GM18861 (cell line): Measurements from ENCODE around the gene PNRC1.
"Not testable (repeated sequence)": the region's sequence is repeated elsewhere in the genome, so short reads cannot be mapped to it uniquely, and the experiment has no call there.

Experiments used
- ATAC-seq: cut with Tn5 transposase; IDR thresholded peaks from one replicate; pipeline ENCODE4 v1.9.1; 2021; ENCODE audit not compliant: unreplicated experiment

The PNRC1 gene

DNA sequence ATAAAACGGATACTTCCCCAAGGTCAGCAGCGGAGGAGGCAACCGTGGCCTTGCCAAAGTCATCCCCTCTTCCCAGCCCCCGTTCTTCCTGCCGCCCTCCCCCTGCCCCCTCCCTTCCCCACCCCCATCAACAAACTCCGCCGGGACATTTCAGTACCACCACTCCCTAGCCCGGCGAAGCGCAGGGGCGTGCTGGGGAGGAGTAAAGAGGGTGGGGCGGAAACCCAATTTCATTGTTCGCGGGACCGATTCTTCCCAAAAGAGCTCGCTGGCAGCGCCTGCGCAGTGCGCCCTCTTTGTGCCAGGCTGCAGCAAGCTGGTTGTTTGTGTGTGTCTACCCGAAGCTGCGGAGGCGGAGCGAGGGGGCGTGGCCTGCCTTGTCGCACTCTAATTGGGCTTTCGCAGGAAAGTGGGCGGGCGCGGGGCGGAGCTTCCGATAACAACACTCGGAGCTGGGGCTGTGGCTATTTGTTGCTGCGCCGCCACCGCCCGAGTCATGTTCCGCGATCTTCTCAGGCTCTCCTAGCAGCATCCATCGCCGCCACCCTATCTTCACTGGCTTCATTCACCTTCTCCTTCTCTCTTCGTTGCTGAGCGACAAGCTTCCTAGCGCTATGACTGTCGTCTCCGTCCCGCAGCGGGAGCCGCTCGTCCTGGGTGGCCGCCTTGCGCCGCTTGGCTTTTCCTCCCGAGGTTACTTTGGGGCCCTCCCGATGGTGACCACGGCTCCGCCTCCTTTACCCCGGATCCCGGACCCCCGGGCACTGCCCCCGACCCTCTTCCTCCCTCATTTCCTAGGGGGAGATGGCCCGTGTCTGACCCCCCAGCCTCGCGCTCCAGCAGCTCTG, at the start of gene PNRC1:
Gene PNRC1, plus strand, starts transcription at position 471 of the 848 bp plus-strand sequence. Its CDS starts 144 bp downstream, at position 615.
- peak; percentile 77 for ATAC-seq

DNA sequence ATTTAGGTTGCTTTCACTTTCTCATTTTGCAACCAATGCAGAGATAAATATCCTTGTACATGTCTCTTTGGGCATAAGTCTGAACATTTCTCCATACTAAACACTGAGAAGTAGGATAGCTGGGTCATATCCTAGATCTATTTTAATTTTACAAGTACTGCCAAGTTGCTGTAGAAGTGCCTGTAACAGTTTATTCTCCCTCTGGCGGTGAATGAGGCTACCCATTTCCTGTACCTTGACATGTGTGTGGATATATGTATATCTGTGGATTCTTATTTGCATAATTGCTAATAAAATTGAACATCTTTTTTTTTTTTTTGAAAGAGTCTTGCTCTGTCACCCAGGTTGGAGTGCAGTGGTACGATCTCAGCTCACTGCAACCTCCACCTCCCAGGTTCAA, 48.0 kb upstream of the PNRC1 start:
- ATAC-seq, result no peak

DNA sequence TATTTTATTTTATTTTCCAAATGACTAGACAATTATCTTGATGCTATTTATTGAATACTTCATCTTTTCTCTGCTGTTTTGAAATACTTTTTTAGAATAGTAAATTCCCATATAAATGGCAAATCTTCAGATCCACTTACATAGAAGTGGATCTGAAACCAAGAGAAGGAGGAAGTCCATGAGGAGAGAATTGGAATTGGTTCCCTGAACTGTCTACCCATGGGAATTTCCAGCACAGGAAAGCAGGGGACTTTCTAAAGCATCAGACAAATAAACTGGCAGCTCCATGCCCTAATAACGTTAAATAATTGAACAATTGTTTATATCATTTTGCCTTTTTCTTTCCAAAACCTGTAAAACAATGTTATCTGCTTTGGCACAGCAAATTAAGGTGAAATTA, 47.1 kb upstream of the PNRC1 start:
- ATAC-seq, result no peak

DNA sequence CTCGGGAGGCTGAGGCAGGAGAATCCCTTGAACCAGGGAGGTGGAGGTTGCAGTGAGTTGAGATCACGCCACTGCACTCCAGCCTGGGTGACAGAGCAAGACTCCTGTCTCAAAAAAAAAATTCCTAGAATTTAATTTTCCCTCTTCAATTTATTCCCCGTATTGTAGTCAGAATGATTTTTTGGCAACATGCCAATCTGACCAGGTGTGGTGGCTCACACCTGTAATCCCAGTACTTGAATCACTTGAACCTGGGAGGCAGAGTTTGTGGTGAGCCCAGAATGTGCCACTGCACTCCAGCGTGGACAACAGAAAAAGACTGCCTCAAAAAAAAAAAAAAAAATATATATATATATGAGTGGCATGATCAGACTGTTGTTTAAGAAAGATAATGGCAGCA, 46.4 kb upstream of the PNRC1 start:
- not testable (repeated sequence) for ATAC-seq

DNA sequence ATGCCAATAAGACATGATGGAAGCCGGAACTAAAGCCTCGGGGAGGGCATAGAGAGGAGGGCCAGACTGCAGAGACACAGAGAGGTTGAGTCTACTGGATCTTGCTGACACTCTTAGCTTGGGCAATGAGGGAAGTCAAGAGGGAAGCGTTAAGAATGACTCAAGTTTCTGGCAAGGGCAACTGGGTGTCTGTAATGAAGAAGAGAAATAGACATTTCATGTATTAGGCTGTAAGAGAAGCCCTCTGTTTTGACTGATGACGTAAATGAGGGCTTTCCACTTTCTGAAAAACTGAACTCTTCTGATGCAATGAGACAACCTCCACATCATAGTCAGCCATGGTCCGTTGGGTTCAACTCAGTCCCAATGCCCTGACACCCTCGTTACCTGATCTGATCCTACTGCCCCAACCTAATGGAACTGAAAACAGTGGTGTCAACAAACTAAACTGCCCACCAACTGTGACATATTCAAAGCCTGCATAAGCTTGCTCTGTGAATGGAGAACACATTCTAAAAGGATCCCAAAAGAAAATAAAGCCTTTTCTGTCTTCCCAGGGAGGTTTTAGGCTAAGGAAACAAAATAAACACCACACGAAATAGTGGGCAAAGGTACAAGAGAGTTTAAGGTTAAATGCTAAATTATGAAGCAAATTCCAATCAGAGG, 45.8 kb upstream of the PNRC1 start:
- ATAC-seq, result no peak

DNA sequence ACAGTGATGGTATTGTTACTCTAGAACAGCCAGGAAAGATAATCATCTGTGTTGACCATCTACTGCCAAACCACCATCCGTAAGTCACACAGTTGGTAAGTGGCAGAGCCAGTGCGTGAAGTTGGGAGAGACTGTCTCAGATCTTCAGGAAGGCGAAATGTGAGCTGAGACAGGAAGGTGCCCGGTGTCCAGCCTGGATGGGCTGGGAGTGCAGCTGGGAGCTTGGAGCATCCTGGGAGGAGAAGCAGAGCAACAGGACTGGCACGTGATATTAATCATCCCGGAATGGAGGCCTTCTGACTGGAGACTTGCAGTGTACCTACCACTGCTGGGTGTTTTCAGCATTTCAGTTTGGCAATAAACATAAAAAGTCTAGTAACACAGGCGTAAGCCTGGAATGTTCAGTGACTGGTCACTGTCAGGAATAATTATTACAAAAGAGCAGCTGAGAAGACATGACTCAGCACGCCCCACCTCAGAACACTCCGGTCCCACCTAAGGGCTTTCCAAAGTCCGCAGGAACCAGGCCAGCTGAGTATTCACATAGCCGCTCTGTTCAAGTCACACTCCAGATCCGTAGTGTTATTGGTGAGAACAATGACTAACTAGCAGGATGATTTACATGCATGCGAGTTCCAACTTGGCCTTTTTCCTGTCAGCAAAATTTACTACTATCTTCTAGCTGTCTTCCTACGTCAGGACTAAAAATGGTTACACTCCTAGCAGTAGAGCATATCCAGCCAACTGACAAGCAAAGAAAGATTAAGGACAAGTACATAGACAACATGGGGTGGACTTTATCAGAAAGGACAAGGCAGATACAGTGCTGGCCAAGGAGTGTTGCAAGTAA, 45.1 kb upstream of the PNRC1 start:
- no peak for ATAC-seq

DNA sequence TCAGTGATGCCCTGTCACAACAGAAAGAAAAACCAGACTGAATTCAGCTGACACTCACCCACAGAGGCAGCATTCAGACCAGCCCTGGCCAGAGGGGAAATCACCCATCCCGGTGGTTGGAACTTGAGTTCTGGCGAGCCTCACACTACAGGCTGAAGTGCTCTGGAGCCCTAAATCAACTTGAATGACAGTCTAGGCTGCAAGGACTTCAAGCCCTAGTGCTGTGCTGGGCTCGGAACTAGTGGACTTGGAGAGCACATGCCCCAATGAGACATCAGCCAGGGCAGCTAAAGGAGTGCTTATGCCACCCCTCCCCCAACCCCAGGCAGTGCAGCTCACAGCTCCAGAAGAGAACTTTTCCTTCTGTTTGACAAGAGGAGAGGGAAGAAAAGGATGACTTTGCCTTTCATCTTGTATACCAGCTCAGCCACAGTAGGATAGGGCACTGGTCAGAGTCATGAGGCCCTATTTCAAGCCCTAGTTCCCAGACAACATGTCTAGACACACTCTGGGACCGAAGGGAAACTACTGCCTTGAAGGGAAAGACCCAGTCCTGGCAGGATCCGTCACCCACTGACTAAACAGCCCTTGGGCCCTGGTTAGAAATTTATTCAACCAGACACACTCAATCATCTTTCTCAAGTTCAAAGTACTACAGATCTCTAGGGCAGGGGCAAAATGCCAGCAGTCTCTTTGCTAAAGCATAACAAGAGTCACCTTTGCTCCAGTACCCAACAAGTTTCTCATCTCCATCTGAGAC, 43.2 kb upstream of the PNRC1 start:
- no peak for ATAC-seq

DNA sequence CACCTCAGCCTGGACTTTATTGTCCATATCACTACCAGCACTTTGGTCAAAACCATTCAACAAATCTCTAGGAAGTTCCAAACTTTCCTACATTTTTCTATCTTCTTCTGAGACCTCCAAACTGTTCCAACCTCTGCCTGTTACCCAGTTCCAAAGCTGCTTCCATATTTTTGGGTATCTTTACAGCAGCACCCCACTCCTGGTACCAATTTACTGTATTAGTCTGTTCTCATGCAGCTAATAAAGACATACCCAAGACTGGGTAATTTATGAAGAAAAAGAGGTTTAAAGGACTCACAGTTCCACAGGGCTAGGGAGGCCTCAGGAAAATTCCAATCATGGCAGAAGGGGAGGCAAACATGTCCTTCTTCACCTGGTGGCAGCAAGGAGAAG, 42.7 kb upstream of the PNRC1 start:
- ATAC-seq, result not testable (repeated sequence)

DNA sequence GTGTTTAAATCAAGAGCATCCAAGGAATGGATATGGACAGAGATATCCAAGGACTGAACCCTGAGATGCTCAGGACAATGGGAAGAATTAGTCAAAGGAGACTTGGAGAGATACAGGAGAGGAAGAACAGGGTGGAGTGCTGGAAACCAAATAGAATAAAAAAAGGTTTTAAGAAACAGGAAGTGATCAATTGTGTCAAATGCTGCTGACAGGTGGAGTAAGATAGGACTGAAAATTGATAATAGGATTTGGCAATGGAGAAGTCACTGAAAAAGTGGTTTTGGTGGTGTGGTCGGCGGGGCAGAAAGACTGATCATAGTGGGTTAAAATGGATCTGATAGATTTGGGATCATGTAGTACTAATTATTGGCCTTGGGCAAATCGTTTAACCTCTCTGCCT, 37.9 kb upstream of the PNRC1 start:
- ATAC-seq, result no peak

DNA sequence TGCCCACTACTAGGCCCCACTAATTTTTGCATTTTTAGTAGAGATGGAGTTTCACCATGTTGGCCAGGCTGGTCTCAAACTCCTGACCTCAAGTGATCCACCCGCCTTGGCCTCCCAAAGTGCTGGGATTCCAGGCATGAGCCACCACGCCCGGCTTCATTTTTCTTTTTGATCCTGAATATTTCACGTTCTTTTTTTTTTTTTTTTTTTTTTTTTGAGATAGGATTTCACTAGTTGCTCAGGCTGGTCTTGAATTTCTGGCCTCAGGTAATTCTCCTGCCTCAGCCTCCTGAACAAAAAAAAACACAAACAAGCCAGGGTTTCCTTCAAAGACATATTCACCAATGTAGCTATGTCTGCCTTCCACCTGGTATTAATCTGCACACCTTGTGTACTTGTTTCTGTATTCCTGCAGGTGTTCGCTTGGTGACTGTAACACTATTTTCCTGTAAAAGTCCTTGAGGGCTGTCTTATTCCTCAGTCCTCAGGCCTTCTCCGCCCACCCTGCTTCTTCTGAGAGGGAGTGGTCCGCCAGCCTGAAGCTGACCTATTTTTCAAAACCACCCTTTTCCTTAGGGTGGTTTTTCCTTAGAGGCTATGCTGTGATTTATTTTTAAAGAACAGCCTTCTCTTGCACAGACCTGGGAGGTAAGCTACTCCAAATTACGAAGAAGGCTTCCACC, 36.1 kb upstream of the PNRC1 start:
- no peak for ATAC-seq

DNA sequence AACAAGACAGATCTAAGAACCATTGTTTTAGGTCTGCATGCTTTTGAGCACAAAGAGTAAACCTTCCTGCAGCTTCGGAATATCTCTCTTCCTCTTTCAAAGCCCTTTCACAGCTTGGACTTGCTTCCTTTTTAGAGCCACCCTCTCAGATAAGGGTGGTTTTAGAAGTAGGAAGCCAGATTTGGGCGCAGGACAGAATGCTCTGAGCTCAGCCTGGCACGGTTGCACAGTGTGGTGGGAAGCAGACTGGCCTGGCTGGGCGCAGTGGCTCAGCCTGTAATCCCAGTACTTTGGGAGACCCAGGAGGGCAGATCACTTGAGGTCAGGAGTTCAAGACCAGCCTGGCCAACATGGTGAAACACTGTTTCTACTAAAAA, 35.6 kb upstream of the PNRC1 start:
- ATAC-seq, result no peak

DNA sequence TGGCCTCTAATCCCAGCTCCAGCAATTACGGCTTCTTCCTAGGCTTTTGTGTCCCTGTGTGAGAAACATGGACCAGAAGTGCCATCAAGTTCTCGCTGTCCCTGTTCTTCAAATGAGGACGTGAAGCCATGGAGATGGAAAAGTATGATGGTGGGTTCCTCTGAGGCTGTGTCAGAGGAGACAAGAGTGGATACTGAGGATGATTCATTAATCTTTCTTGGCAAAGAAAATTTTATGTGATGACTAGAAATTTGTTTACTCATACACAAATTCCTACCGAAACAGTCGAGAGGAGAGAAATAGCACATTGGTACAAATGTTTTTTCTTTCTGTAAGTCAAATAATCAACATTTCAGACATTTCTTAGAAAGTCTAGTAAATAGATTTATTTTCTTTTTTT, 35.0 kb upstream of the PNRC1 start:
- no peak for ATAC-seq

DNA sequence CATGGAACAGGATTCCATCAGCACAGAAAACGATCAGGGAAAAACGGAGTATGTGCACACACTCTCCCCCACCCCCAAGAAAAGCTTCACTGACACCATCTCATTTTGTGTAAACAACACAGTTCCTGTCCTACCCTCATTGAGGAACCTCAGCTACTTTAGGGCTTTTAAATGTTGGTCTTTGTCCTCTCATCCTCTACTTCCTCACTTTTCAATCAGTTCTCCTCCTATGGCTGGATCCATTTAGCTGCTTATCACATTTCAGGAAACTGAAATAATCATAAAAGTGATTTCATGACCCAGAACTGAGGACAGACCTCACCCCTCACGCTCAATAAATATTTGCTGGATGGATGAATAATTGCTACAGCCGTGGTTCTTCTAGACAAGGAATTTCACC, 33.1 kb upstream of the PNRC1 start:
- ATAC-seq, result no peak

DNA sequence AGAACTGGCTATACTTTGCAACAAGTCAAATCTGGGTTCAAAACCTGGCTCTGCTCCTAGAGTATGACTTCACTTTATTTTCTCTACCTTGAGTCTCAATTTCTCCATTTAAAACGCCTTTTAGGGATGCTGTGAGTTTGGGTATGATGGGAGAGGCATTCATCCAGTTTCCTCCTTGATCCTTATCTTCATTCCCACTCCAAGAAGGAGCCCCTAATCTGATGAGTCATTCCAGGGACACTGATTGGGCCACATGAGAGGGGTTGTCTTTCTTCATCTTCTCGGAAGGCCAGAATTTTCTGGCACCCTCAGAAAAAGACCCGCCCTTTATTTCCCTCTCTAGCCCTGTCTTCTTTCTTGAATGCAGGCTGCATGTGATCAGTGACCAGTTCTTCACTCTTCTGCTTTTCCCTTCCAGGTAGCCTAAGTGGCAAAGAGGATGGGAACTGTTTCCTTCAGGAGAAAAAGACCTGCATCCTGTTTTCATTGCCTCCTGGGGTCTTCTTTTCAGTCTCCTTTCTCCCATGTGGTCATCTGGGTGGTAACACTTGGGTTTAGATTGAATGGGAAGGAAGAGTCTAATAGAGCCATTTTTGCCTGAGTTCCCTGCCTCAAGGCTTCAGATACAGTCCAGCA, 32.1 kb upstream of the PNRC1 start:
- ATAC-seq, result no peak

DNA sequence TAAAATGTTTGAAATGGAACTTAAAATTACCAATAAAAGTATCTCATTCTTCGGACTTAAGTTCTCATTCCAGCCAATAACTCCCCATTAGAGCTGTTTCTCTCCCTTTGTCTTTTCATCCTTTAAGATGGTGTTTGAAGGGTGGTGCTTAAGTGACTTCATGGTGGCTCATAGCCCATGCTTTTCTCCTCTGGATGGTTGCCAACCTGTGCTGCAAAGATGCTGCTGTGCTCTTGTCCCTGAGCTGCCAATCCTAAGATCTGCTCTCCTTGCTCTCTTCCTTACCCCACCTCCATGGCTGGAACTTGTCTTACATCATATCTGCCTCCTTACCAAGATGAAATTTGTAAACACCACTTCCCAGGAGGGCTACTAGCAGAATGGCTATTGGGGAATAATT, 31.6 kb upstream of the PNRC1 start:
- no peak for ATAC-seq

DNA sequence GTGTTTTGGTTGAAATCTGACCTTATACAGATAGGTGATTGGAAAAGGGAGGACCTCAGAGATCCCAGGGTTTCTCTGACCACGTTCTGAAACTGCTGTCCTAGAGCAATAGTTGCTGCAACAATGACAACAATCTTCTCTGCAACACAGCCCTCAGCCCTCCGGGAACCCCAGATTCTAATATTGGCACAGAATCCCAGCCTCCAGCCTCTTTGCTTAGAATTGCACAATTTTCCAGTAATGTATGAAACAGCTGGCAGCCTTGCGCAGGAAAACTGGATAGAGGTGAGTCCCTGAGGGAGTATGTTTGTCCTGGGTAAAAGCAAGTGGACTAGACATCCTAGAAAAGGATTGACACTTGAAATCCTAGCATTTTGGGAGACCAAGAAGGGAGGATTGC, 30.4 kb upstream of the PNRC1 start:
- ATAC-seq, result no peak

DNA sequence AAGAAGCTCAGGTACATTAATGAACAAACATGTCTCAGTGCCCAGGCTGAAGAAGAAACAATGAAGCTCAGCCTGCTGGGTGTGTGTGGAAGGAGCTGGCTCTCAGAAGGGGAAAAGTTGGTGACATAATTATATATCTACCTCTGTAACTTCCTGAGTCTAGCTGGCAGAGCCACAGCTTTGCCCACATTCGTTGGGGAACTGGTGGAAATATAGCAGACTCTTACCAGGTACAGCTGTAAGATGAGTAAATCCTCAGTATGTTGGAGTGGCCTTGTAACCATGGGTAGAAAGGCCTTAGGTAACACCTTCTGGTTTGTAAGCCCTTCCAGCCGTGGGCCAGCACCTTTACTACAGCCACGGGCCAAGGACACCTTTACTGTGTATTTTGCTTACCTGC, 29.9 kb upstream of the PNRC1 start:
- no peak for ATAC-seq

DNA sequence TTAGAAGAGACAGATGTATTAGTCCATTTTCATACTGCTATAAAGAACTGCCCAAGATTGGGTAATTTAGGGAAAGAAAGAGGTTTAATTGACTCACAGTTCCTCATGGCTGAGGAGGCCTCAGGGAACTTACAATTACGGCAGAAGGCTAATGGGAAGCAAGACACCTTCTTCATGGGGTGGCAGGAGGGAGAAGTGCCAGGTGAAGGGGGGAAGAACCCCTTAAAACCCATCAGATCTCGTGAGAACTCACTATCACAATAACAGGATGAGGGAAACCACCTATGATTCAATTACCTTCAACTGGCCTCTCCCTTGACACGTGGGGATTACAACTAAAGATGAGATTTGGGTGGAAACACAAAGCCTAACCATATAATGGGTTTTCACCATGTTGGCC, 28.9 kb upstream of the PNRC1 start:
- no peak for ATAC-seq

DNA sequence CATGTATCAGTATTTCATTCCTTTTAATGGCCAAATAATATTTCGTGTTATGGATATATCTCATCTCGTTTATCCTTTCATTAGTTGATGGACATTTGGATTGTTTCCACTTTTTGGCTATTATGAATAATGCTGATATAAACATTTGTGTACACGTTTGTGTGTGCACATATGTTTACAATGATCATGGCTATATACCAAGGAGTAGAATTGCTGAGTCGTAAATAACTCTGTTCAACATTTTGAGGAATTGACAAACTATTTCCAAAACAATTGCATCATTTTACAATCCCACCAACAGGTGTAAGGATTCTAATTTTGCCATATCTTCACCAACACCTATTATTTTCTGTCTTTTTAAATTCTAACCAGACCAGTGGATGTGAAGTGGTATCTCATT, 26.3 kb upstream of the PNRC1 start:
- no peak for ATAC-seq

DNA sequence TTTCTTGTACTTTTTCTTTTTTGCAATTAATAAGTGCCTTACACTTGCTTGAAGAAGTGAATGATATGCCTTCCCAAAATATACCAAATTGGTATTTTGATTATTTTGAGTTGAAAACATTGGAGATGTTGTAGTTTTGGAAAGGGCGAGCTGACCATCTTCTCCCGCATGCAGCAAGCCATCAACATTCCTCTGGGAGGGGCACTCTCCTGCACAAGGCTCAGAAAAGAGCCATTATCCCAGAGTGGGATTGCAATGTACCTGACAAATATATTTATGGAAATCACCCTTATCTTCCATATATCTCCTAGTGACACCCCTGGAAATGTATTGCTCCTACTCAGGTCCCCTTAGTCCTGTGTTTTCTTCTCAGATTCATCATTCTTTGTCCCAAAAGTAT, 22.8 kb upstream of the PNRC1 start:
- no peak for ATAC-seq
